GM23338 (cell line): ENCODE data around the gene RSBN1L.

Experiments
- CREB1 ChIP-seq: fragments of 250-450 bp; sonication (Bioruptor Pico); IDR thresholded peaks from 2 replicates; pipeline ENCODE4 v1.5.0; 2020; ENCODE audit warnings: low read depth, mild to moderate bottlenecking, moderate library complexity
- EZH2 ChIP-seq: fragments of 200-600 bp; sonication (generic); IDR thresholded peaks from one replicate; pipeline ENCODE4 v1.8.0; 2017; ENCODE audit warnings: antibody characterized with exemption, mild to moderate bottlenecking, low read depth; ENCODE audit not compliant: unreplicated experiment
- EZH2phosphoT487 ChIP-seq: fragments of 200-600 bp; sonication (generic); IDR thresholded peaks from one replicate; pipeline ENCODE4 v1.8.1; 2018; ENCODE audit warnings: antibody characterized with exemption; ENCODE audit not compliant: unreplicated experiment
- POLR2AphosphoS5 ChIP-seq: IDR thresholded peaks from 2 replicates; pipeline ENCODE4 v1.6.1; 2016; ENCODE audit warnings: antibody characterized with exemption, low read depth
- ZNF462 ChIP-seq: fragments of 250-450 bp; sonication (Bioruptor Pico); IDR thresholded peaks from 2 replicates; pipeline ENCODE4 v1.5.0; 2020; ENCODE audit warnings: mild to moderate bottlenecking, moderate library complexity
- TF ChIP-seq, protein P1 (sequence below), 2 experiments: fragments of 200-600 bp in 1 of 2; sonication (generic) in 1 of 2; conservative IDR thresholded peaks; 2 replicates each; pipeline versions ENCODE4 v1.5.1 to v1.6.1; 2016 to 2017; ENCODE audit warnings: antibody characterized with exemption in 2 of 2, low read depth in 2 of 2, mild to moderate bottlenecking in 2 of 2, moderate library complexity in 1 of 2
- TF ChIP-seq, protein P2 (sequence below): IDR thresholded peaks from one replicate; pipeline ENCODE4 v1.6.1; 2018; ENCODE audit warnings: antibody characterized with exemption; ENCODE audit not compliant: unreplicated experiment

GRCh38 chr7:77727936-77728701 is 31.9 kb downstream of the RSBN1L start:
- TF ChIP-seq, protein P1, sequence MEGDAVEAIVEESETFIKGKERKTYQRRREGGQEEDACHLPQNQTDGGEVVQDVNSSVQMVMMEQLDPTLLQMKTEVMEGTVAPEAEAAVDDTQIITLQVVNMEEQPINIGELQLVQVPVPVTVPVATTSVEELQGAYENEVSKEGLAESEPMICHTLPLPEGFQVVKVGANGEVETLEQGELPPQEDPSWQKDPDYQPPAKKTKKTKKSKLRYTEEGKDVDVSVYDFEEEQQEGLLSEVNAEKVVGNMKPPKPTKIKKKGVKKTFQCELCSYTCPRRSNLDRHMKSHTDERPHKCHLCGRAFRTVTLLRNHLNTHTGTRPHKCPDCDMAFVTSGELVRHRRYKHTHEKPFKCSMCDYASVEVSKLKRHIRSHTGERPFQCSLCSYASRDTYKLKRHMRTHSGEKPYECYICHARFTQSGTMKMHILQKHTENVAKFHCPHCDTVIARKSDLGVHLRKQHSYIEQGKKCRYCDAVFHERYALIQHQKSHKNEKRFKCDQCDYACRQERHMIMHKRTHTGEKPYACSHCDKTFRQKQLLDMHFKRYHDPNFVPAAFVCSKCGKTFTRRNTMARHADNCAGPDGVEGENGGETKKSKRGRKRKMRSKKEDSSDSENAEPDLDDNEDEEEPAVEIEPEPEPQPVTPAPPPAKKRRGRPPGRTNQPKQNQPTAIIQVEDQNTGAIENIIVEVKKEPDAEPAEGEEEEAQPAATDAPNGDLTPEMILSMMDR (conservative IDR thresholded peaks at IDR 0.05; ENCODE audit: low read depth in 2 of 2) = no peak
- TF ChIP-seq CREB1 = no peak
- no peak for TF ChIP-seq POLR2AphosphoS5
- TF ChIP-seq EZH2 = no peak
- TF ChIP-seq, protein P2, sequence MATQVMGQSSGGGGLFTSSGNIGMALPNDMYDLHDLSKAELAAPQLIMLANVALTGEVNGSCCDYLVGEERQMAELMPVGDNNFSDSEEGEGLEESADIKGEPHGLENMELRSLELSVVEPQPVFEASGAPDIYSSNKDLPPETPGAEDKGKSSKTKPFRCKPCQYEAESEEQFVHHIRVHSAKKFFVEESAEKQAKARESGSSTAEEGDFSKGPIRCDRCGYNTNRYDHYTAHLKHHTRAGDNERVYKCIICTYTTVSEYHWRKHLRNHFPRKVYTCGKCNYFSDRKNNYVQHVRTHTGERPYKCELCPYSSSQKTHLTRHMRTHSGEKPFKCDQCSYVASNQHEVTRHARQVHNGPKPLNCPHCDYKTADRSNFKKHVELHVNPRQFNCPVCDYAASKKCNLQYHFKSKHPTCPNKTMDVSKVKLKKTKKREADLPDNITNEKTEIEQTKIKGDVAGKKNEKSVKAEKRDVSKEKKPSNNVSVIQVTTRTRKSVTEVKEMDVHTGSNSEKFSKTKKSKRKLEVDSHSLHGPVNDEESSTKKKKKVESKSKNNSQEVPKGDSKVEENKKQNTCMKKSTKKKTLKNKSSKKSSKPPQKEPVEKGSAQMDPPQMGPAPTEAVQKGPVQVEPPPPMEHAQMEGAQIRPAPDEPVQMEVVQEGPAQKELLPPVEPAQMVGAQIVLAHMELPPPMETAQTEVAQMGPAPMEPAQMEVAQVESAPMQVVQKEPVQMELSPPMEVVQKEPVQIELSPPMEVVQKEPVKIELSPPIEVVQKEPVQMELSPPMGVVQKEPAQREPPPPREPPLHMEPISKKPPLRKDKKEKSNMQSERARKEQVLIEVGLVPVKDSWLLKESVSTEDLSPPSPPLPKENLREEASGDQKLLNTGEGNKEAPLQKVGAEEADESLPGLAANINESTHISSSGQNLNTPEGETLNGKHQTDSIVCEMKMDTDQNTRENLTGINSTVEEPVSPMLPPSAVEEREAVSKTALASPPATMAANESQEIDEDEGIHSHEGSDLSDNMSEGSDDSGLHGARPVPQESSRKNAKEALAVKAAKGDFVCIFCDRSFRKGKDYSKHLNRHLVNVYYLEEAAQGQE = no peak
- TF ChIP-seq EZH2phosphoT487 = no peak
- TF ChIP-seq ZNF462 (CRISPR knock-in tag) = no peak
